Common myeloid progenitor, CD34-positive (primary cell): ENCODE data around the gene BTD.

Source experiments
- CTCF ChIA-PET: fragments of 350-600 bp; sonication (Branson Sonifier 250); formaldehyde crosslinking; loops from one replicate; lab custom pipeline; 2021; ENCODE audit warnings: antibody characterized with exemption; lab: Charles Lee
- POLR2A ChIA-PET: fragments of 350-600 bp; sonication (Branson Sonifier 250); formaldehyde crosslinking; loops from one replicate; lab custom pipeline; 2021; ENCODE audit warnings: antibody characterized with exemption; lab: Charles Lee
- DNase-seq, 3 donors: peaks; one replicate each; pipeline versions ENCODE4 v3.0.0 to v3.0.0-alpha.2; 2013
- H3K27ac ChIP-seq, 2 experiments: 1 replicate in 1 of 2; 2 replicates in 1 of 2; pipeline ENCODE4 v1.7.0; 2013; ENCODE audit warnings: inconsistent platforms in 2 of 2, low read length in 2 of 2, mild to moderate bottlenecking in 2 of 2, low read depth in 1 of 2, moderate library complexity in 1 of 2; ENCODE audit not compliant: severe bottlenecking in 2 of 2, insufficient read depth in 1 of 2, poor library complexity in 1 of 2
- H3K27me3 ChIP-seq, 5 experiments: replicated peaks in 2 of 5; 1 replicate in 3 of 5; 2 replicates in 2 of 5; pipeline versions ENCODE4 v1.6.1 to v1.7.0; 2013; ENCODE audit warnings: low read length in 4 of 5, mild to moderate bottlenecking in 2 of 5, moderate library complexity in 2 of 5, inconsistent platforms in 1 of 5; ENCODE audit not compliant: insufficient read depth in 5 of 5, control insufficient read depth in 4 of 5
- H3K36me3 ChIP-seq, 4 experiments: 1 replicate in 2 of 4; 2 replicates in 2 of 4; pipeline versions ENCODE4 v1.6.1 to v1.7.0; 2013; ENCODE audit warnings: low read length in 3 of 4, control low read depth in 1 of 4, mild to moderate bottlenecking in 1 of 4; ENCODE audit not compliant: control insufficient read depth in 4 of 4, insufficient read depth in 4 of 4
- H3K4me1 ChIP-seq, 4 experiments: 1 replicate in 3 of 4; 2 replicates in 1 of 4; pipeline versions ENCODE4 v1.6.1 to v1.7.1; 2013; ENCODE audit warnings: low read length in 3 of 4, mild to moderate bottlenecking in 3 of 4, control low read depth in 1 of 4, inconsistent platforms in 1 of 4, moderate library complexity in 1 of 4; ENCODE audit not compliant: control insufficient read depth in 4 of 4, insufficient read depth in 4 of 4; ENCODE audit errors: control extremely low read depth in 1 of 4
- H3K4me3 ChIP-seq, 7 experiments: 1 replicate in 4 of 7; 2 replicates in 3 of 7; pipeline versions ENCODE4 v1.5.1 to v1.7.0; 2013; ENCODE audit warnings: mild to moderate bottlenecking in 7 of 7, low read length in 6 of 7, moderate library complexity in 6 of 7, inconsistent platforms in 2 of 7, low read depth in 2 of 7, control low read depth in 1 of 7; ENCODE audit not compliant: insufficient read depth in 4 of 7, control insufficient read depth in 1 of 7; ENCODE audit errors: extremely low read depth in 1 of 7
- H3K9me3 ChIP-seq, 5 experiments: 1 replicate in 4 of 5; 2 replicates in 1 of 5; pipeline versions ENCODE4 v1.6.1 to v1.7.1; 2013; ENCODE audit warnings: low read length in 4 of 5, mild to moderate bottlenecking in 2 of 5, inconsistent platforms in 1 of 5, low read depth in 1 of 5, moderate library complexity in 1 of 5; ENCODE audit not compliant: control insufficient read depth in 4 of 5, insufficient read depth in 2 of 5; ENCODE audit errors: control extremely low read depth in 1 of 5
- WGBS: methylation state at CpG from one replicate; pipeline ENCODE4 v1.1.5; 2013; ENCODE audit not compliant: insufficient coverage; 5-methylcytosine and 5-hydroxymethylcytosine counted together

Gene BTD

GRCh38 chr3:15581471-15582394, 19.8 kb upstream of the BTD start:
- Histone ChIP-seq H3K36me3 (peaks cover 18 to 52% (median 29%) of the 10 kb centered on the region in 4 experiments), H3K27ac (no peak overlapping the region), H3K4me1 (peaks cover 0 to 11% (median 5%) of the 10 kb centered on the region in 4 experiments), H3K9me3 (no peaks in the 10 kb centered on the region), H3K4me3 (no peak overlapping the region), H3K27me3 (no peaks in the 10 kb centered on the region)
- WGBS, result 93% methylated on average over 2 of the region's 3 CpGs
- DNase-seq, result no peak
- ChIA-PET POLR2A (no interaction called here), CTCF (no interaction called here)

- ChIA-PET CTCF (interaction anchor here (1.3 kb wide), 1 partner anchor 11 kb away, joined by 4 read pairs; no protein-coding TSS in a partner anchor), POLR2A (interaction anchor here (1.5 kb wide), 1 partner anchor 16 kb away, joined by 3 read pairs; the partner anchor contains the start of genes BTD and HACL1)
- Histone ChIP-seq H3K4me3 (no peak overlapping the region), H3K9me3 (no peaks in the 10 kb centered on the region), H3K27me3 (no peaks in the 10 kb centered on the region), H3K36me3 (peaks cover 17 to 53% (median 25%) of the 10 kb centered on the region in 4 experiments), H3K27ac (no peak overlapping the region), H3K4me1 (no peaks in the 10 kb centered on the region)
- 100% methylated on average over 2 of the region's 6 CpGs for WGBS
- DNase-seq, result no peak
Measured at GRCh38 chr3:15585111-15585845, 16.3 kb upstream of the BTD start.

GRCh38 chr3:15591242-15591641, 10.3 kb upstream of the BTD start:
- H3K27me3 ChIP-seq, result no peaks in the 10 kb centered on the region
- WGBS, result 100% methylated on average over 1 of the region's 3 CpGs
- DNase-seq, result no peak
- H3K9me3 ChIP-seq, result no peaks in the 10 kb centered on the region
- no peak overlapping the region for H3K27ac ChIP-seq
- ChIA-PET CTCF (no interaction called here), POLR2A (no interaction called here)
- H3K4me3 ChIP-seq, result no peak overlapping the region
- H3K36me3 ChIP-seq, result peaks cover 4 to 21% (median 14%) of the 10 kb centered on the region in 4 experiments
- no peaks in the 10 kb centered on the region for H3K4me1 ChIP-seq

- Histone ChIP-seq H3K27me3 (no peaks in the 10 kb centered on the region), H3K4me3 (no peak overlapping the region), H3K36me3 (peaks cover 5 to 19% (median 15%) of the 10 kb centered on the region in 4 experiments), H3K9me3 (no peaks in the 10 kb centered on the region), H3K4me1 (no peaks in the 10 kb centered on the region), H3K27ac (no peak overlapping the region)
- ChIA-PET CTCF (no interaction called here), POLR2A (no interaction called here)
- no peak for DNase-seq
- no CpG with 5 or more reads among the region's 21 CpGs for WGBS
Measured at GRCh38 chr3:15591928-15592327, 9.6 kb upstream of the BTD start.

- Histone ChIP-seq H3K27ac (no peak overlapping the region), H3K27me3 (no peaks in the 10 kb centered on the region), H3K36me3 (peaks cover 5 to 23% (median 20%) of the 10 kb centered on the region in 4 experiments), H3K9me3 (no peaks in the 10 kb centered on the region), H3K4me3 (no peak overlapping the region), H3K4me1 (no peaks in the 10 kb centered on the region)
- DNase-seq, result no peak
- WGBS, result no CpG with 5 or more reads among the region's 8 CpGs
- POLR2A ChIA-PET, result no interaction called here
- CTCF ChIA-PET, result interaction anchor here (0.6 kb wide), 1 partner anchor 9 kb away, joined by 3 read pairs; no protein-coding TSS in a partner anchor
Measured at GRCh38 chr3:15592968-15593367, 8.6 kb upstream of the BTD start.

- POLR2A ChIA-PET, result no interaction called here
Measured at GRCh38 chr3:15595955-15596354, 5.6 kb upstream of the BTD start.

More at GRCh38 chr3:15595955-15596354, 5.6 kb upstream of the BTD start:
- Histone ChIP-seq H3K27ac (no peak overlapping the region), H3K4me1 (peaks cover 7 to 11% (median 10%) of the 10 kb centered on the region in 4 experiments), H3K36me3 (peaks cover 3 to 25% (median 22%) of the 10 kb centered on the region in 4 experiments), H3K27me3 (no peaks in the 10 kb centered on the region), H3K4me3 (no peak overlapping the region), H3K9me3 (no peaks in the 10 kb centered on the region)
- CTCF ChIA-PET, result no interaction called here
- WGBS, result no CpG with 5 or more reads among the region's 2 CpGs
- DNase-seq, result no peak
